NCI-H1105 (cell line): Measurements from ENCODE around the gene MISP.

Experiments used
- DNase-seq: peaks from one replicate; lab custom pipeline; 2025; lab: John Stamatoyannopoulos, UW

MISP gene

GRCh38 chr19:746208-746819 is 4.6 kb upstream of the MISP start:
- no peak for DNase-seq

GRCh38 chr19:746956-747355 is 4.0 kb upstream of the MISP start:
- DNase-seq: no peak

DNA sequence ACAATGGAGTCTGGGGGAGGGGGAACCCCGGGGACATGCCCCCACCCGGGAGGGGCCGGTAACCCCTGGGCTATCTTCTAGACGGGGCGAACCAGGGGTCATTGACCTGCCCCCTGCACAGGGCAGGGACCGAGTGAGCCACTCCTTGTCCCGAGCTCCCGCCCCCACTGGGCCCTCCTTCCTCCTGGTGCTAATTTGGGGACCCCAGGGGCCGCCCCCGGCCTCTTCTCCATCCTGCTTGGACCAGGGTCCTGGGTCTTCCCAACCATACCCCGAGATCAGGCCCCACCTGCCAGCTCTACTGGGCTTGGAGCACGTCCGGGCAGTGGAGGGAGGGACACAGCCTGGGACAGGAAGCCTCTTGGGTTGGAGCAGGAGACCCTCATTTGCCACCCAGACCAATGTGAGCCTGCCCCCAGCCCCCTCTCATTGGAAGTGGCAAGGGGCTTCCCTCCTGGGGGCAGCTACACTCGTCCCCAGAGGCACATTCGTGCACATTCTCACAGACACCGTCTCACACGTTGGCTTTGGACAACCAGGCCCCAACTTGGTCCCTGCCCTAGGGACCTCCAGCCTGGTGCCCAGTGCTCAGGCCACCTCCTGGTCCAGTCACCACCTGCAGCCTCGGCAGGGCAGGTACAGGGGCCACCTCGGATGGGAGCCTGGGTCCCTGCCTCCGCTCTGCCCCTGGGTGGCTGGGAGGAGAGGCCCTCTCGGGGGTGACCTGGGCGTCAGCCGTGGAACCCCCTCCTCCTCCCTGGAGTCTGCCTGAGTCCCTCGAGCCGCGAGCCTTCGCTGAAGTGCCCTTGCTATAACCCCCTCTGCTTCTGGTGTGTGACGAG is 3.3 kb upstream of the MISP start:
- no peak for DNase-seq

GRCh38 chr19:748274-748598 is 2.7 kb upstream of the MISP start:
- no peak for DNase-seq

DNA sequence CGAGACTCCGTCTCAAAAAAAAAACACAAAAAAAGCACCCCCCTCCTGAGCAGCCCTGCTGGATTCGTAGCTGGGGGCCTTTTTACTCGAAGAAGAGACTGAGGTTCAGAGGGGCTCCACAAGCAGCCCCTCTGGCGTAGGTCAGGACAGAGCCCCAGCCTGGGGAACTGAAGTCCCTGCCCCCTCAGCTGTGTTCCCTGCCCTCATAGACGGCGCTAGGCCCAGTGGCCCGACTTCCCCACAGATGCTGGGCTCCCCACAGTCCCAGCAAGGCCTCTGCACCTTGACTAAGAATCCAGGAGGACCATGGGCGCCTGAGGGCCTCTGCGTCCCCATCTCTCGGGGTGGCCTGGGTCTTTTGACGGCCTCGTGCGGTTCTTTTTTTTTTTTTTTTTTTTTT is 1.1 kb upstream of the MISP start:
- no peak for DNase-seq

- no peak for DNase-seq
These were observed 809 bp downstream of the MISP start for GRCh38 chr19:751501-752341.

DNA sequence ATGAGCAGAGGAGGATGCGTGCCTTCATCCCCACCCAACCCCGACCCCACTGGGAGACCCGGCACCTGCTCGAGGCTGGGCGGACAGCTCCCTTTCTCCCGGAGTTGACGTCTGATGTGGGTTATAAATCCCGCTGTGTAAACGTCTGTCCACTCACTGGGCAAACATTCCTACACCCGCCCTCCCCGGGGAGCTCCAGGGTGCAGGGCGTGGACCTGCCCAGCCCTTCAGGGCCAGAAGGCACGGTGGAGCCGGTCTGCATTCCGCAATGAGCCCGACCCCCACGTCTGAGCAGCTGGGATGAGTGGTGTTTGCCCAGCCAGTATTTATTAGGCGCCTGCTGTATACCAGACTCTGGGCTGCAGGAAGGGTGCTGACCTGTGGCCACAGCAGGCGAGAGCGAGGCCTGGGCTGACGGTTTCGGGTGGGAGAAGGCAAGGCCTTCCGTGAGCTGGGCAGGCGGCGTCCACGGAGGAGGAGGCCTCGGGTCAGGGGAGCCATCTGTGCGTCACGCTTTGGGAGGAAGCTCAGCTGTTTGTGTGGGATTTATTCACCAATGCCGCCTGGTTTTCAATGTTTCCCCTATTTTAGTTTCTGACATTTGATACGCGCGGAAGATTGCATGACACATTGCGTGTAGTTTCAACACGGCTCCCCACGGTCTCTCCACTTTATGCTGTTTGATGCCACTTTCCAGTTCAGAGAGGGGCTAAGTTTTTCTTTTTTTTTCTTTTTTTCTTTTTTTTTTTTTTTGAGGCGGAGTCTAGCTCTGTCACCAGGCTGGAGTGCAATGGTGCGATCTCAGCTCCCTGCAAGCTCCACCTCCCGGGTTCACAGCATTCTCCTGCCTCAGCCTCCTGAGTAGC is 2.0 kb downstream of the MISP start:
- no peak for DNase-seq

- no peak for DNase-seq
These were observed 3.6 kb downstream of the MISP start for GRCh38 chr19:754530-754929.

GRCh38 chr19:755063-755462 is 4.2 kb downstream of the MISP start:
- DNase-seq: no peak

DNA sequence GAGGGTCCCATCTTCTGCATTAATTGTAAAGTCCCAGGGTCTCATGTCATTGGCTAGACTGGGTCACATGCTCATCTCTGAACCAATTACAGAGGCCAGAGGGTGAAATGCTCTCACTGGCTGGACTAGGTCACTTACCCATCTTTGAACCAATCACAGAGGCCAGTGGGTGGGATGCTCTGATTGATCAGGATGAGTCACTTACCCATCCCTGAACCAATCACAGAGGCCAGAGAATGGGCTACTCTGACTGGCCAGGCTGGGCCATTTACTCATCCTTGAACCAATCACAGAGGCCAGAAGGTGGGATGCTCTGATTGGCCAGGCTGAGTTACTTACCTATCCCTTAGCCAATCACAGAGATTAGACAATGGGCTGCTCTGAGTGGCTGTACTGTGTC is 5.3 kb downstream of the MISP start:
- DNase-seq: no peak

GRCh38 chr19:756821-757688 is 6.1 kb downstream of the MISP start:
- DNase-seq: no peak

- DNase-seq: no peak
These were observed 7.1 kb downstream of the MISP start for GRCh38 chr19:757811-758668.

GRCh38 chr19:763181-763580 is 12.3 kb downstream of the MISP start:
- DNase-seq: no peak

DNA sequence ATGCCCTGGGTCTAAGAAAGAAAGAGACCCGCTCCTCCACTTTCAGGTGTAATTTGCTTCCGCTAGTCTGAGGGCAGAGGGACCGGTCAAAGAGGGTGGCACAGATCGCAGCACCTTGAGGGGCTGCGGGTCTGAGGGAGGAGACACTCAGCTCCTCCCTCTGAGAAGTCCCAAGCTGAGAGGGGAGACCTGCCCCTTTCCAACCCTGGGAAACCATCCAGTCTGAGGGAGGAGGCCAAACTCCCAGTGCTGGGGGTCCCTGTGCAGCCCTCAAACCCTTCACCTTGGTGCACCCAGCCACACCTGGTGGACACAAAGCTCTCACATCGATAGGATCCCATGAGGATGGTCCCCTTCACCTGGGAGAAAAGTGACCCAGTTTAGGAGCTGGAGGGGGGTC is 13.0 kb downstream of the MISP start:
- DNase-seq: no peak

GRCh38 chr19:764301-764700 is 13.4 kb downstream of the MISP start:
- DNase-seq: no peak

DNA sequence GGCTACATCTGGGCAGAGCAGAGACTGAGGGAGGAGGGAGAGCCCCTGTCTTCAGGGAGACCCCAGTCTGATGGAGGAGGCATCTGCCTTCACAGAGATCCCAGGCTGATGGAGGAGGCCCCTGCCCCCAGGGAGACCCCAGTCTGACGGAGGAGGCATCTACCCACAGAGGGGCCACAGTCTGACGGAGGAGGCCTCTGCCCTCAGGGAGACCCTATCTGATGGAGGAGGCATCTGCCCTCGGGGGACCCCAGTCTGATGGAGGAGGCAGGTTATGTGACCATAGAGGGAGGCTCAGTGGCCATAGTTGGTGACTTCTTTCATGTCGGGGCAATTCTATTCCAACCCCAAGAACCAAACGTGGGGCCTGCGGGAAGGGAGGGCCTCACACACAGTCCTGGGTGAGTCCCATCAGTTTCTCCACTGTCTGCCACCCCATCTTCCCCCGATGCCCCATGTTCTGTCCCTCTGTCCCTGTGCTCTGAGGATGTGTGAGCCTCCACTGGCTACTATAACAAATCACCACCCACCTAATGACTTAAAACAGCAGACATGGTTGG is 14.3 kb downstream of the MISP start:
- no peak for DNase-seq

DNA sequence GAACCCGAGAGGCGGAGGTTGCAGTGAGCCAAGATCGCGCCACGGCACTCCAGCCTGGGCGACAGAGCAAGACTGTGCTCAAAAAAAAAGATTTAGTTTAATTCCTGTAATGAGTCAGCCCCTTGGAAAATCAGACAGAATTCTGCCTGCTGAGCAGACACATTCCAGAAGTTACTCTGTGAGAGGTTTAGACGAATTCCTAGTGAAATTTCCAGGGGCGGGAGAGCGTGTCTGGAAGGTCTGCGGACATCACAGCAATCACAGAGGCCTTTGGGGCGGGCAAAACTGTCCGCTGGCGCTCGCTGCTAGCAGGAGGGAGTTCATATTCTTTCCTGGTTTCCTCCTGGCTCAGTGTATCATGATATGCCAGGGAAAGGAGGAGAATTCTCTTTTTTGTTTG is 17.5 kb downstream of the MISP start:
- no peak for DNase-seq

DNA sequence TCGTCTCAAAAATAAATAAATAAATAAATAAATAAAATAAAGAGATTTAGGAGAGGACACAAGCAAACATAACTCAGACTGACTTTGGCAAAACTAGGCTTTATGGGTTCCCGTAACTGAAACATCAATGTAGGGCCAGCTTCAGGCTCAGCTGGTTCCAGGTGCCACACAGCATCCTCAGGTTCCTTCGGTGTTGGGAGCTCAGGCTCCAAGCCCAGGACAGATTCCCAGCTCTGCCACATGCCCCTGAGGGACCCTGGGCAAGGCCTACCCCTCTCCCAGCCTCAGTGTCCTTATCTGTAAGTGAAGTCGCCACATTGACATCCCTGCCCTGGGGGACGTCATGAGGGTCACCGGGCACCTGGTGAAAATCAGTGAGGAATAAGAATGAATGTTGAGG is 18.7 kb downstream of the MISP start:
- DNase-seq: no peak

DNA sequence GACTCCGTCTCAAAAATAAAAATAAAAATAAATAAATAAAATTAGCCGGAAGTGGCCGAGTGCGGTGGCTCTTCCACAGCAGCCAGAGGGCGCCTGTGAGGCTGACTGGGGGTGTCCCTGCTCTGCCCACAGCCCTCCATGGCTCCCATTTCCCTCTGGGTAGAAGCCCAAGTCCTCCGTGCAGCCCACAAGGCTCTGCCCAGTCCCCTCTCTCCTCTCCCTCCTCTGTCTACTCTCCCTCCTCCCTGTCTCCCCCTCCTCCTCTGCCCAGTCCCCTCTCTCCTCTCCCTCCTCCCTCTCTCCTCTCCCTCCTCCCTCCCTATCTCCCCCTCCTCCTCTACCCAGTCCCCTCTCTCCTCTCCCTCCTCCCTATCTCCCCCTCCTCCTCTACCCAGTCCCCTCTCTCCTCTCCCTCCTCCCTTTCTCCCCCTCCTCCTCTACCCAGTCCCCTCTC is 20.4 kb downstream of the MISP start:
- DNase-seq: no peak

DNA sequence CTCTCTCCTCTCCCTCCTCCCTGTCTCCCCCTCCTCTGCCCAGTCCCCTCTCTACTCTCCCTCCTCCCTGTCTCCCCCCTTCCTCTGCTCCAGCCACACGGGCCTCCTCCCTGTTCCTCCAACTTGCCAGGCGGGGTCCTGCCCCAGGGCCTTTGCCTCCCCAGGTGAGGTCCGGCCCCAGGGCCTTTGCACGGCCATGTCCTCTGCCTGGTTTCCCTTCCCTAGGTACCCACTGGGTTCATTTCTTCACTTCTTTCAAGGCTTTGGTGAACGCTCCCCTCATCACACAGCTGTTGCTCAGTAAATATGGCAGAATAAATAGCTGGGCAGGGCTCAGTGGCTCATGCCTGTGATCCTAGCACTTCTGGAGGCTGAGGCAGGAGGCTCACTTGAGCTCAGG is 21.2 kb downstream of the MISP start:
- no peak for DNase-seq
